Panc1 (cell line): ENCODE results near the gene PHRF1. TPM values are rescaled to one million over a fixed set of nuclear protein-coding genes. Genes with fewer than 3 reads are reported as not detected.

ENCODE experiments used
- ATAC-seq: fragments of 200-7000 bp; cut with Tn5 transposase; 2 replicates; pipeline ENCODE4 v1.9.1; 2020; ENCODE audit warnings: mild to moderate bottlenecking, moderate library complexity
- BruUV-seq: library from RNA; stranded (reverse); fragments of 400-500 nt; replicated peaks from 2 replicates; lab custom pipeline; 2021; lab: Mats Ljungman, UMichigan
- CTCF ChIA-PET: fragments of 300-600 bp; sonication (Branson Sonifier 250); formaldehyde crosslinking; loops from one replicate; lab custom pipeline; 2022; ENCODE audit warnings: antibody characterized with exemption; lab: Charles Lee
- POLR2A ChIA-PET: fragments of 300-600 bp; sonication (Branson Sonifier 250); formaldehyde crosslinking; loops from one replicate; lab custom pipeline; 2022; ENCODE audit warnings: antibody characterized with exemption; lab: Charles Lee
- DNase-seq: peaks from one replicate; pipeline ENCODE4 v3.0.0-alpha.2; 2010; ENCODE audit warnings: low read depth, low spot score
- H3K27ac ChIP-seq: 2 replicates; pipeline ENCODE4 v1.5.1; 2011; ENCODE audit warnings: mild to moderate bottlenecking, low read length, inconsistent platforms
- H3K27me3 ChIP-seq: fragments of 200-500 bp; sonication (Bioruptor generic); 2 replicates; pipeline ENCODE4 v1.6.0; 2014; ENCODE audit warnings: low read length, inconsistent platforms; ENCODE audit not compliant: control insufficient read depth, insufficient read depth
- H3K36me3 ChIP-seq: fragments of 200-500 bp; sonication (Bioruptor generic); 2 replicates; pipeline ENCODE4 v1.5.1; 2014; ENCODE audit warnings: inconsistent platforms, mild to moderate bottlenecking, low read length, moderate library complexity; ENCODE audit not compliant: control insufficient read depth, insufficient read depth
- H3K4me1 ChIP-seq: 2 replicates; pipeline ENCODE4 v1.5.1; 2011; ENCODE audit warnings: inconsistent platforms, mild to moderate bottlenecking, low read length, moderate library complexity; ENCODE audit not compliant: control insufficient read depth, insufficient read depth
- H3K4me3 ChIP-seq, 2 experiments: 2 replicates each; pipeline ENCODE4 v1.5.1; 2011 to 2012; ENCODE audit warnings: low read depth in 2 of 2, low read length in 2 of 2, mild to moderate bottlenecking in 2 of 2, inconsistent platforms in 1 of 2, moderate library complexity in 1 of 2
- H3K9me3 ChIP-seq: fragments of 200-500 bp; sonication (Bioruptor generic); 2 replicates; pipeline ENCODE4 v1.5.1; 2014; ENCODE audit warnings: low read depth, mild to moderate bottlenecking, inconsistent platforms, low read length, moderate library complexity; ENCODE audit not compliant: control insufficient read depth, insufficient read depth
- POLR2AphosphoS5 ChIP-seq: IDR thresholded peaks from 2 replicates; pipeline ENCODE4 v1.6.1; 2012; ENCODE audit warnings: mild to moderate bottlenecking, low read depth, low read length, moderate library complexity
- SIN3A ChIP-seq: IDR thresholded peaks from 2 replicates; pipeline ENCODE4 v1.6.1; 2012; ENCODE audit warnings: low read depth, mild to moderate bottlenecking, low read length, moderate library complexity, borderline replicate concordance; ENCODE audit not compliant: insufficient read depth
- TCF7L2 ChIP-seq: IDR thresholded peaks from 2 replicates; pipeline ENCODE4 v1.6.1; 2011; ENCODE audit warnings: mild to moderate bottlenecking, low read depth, low read length, inconsistent platforms
- in situ Hi-C: cut with HindIII; loops from 2 replicates; pipeline ENCODE4 v1.10.0; 2016; ENCODE audit warnings: low sequenced_read_pairs, low pct_unique_long_range_greater_than_20kb
- intact Hi-C: fragments of 100-400 bp; cut with micrococcal nuclease; formaldehyde crosslinking; loops from one replicate; pipeline ENCODE4 v1.10.0; 2022; ENCODE audit not compliant: unreplicated experiment
- total RNA-seq: library from RNA; stranded (reverse); gene quantifications from one replicate; pipeline ENCODE4 v1.2.1, GENCODE V29; 2021; ENCODE audit not compliant: unreplicated experiment
- TF ChIP-seq, protein P1 (sequence below), 2 experiments: IDR thresholded peaks; 2 replicates each; pipeline ENCODE4 v1.6.1; 2011 to 2012; ENCODE audit warnings: low read depth in 2 of 2, control low read depth in 1 of 2, low read length in 1 of 2, mild to moderate bottlenecking in 1 of 2, moderate library complexity in 1 of 2; ENCODE audit not compliant: insufficient read depth in 1 of 2
- TF ChIP-seq, protein P2 (sequence below): fragments of 450-650 bp; IDR thresholded peaks from 2 replicates; pipeline ENCODE4 v1.5.1; 2017; ENCODE audit warnings: mild to moderate bottlenecking

The PHRF1 gene
- total RNA-seq, 1 experiment from 2014 or later = 90.6 TPM

DNA sequence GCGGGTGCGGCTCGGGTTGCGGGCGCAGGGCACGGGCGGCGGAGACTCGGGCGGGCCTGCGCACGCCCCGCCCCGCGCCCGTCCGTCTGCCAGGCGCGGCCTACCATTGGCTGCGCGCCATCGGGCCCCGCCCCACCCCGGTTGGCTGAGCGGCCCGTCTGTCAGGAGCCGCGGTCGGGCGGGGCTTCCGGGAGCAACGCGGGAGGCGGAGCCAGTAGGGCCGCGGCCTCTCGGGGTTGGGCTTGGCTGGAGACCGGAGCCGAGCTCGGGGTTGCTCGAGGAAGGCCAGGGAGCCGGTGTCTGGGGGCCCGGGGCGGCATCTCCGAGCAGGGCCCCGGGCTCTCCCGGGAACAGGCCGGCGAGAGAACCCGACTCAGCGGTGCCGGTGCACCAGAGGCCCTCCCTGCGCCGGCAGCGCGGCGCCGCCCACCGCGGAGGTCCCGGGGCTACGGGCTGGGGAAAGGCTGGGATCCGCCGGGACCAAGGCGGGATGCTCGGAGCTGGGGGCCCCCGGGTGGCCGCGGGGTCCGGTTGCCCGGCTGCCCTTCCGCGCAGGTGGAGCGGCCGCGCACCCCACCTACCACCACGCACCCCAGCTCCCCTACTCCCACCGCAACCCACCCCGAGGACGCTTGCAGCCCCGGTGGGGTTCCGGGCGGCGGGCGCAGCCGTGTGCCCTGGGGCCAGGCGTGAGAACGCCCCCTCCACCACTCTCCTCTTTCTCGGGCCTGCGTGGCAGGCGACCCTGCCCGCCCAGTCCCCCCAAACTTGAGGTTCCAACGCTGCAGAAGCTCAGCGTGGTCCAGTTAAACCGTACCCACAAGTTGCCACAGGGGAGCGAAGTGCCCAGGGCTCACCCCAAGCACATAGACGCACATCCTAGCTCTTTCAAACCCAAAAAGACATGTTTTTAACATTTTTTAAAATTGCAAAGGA lies 40.5 kb upstream of the PHRF1 start, which contains the start of gene HRAS:
Gene HRAS (minus strand): TSS at position 58 of the 936 bp plus-strand sequence.
- no TSS peak for BruUV-seq
- ATAC-seq (peak; percentile 83), DNase-seq (peak; percentile 68)
- peaks cover 35% of the 10 kb centered on the region for H3K4me1 ChIP-seq
- no peaks in the 10 kb centered on the region for H3K9me3 ChIP-seq
- peaks cover 3% of the 10 kb centered on the region; the same call in 1 of the 2 replicates for H3K36me3 ChIP-seq
- TF ChIP-seq TCF7L2 = no peak
- peak; percentile 89 for TF ChIP-seq POLR2AphosphoS5
- TF ChIP-seq, protein P1, sequence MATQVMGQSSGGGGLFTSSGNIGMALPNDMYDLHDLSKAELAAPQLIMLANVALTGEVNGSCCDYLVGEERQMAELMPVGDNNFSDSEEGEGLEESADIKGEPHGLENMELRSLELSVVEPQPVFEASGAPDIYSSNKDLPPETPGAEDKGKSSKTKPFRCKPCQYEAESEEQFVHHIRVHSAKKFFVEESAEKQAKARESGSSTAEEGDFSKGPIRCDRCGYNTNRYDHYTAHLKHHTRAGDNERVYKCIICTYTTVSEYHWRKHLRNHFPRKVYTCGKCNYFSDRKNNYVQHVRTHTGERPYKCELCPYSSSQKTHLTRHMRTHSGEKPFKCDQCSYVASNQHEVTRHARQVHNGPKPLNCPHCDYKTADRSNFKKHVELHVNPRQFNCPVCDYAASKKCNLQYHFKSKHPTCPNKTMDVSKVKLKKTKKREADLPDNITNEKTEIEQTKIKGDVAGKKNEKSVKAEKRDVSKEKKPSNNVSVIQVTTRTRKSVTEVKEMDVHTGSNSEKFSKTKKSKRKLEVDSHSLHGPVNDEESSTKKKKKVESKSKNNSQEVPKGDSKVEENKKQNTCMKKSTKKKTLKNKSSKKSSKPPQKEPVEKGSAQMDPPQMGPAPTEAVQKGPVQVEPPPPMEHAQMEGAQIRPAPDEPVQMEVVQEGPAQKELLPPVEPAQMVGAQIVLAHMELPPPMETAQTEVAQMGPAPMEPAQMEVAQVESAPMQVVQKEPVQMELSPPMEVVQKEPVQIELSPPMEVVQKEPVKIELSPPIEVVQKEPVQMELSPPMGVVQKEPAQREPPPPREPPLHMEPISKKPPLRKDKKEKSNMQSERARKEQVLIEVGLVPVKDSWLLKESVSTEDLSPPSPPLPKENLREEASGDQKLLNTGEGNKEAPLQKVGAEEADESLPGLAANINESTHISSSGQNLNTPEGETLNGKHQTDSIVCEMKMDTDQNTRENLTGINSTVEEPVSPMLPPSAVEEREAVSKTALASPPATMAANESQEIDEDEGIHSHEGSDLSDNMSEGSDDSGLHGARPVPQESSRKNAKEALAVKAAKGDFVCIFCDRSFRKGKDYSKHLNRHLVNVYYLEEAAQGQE (IDR thresholded peaks at IDR 0.05; ENCODE audit: insufficient read depth in 1 of 2, low read depth in 2 of 2, low read length in 1 of 2) = 0 out of 4 replicates have a peak, but pooled peaks of 1 of the 2 experiments have one; percentile 41
- TF ChIP-seq, protein P2, sequence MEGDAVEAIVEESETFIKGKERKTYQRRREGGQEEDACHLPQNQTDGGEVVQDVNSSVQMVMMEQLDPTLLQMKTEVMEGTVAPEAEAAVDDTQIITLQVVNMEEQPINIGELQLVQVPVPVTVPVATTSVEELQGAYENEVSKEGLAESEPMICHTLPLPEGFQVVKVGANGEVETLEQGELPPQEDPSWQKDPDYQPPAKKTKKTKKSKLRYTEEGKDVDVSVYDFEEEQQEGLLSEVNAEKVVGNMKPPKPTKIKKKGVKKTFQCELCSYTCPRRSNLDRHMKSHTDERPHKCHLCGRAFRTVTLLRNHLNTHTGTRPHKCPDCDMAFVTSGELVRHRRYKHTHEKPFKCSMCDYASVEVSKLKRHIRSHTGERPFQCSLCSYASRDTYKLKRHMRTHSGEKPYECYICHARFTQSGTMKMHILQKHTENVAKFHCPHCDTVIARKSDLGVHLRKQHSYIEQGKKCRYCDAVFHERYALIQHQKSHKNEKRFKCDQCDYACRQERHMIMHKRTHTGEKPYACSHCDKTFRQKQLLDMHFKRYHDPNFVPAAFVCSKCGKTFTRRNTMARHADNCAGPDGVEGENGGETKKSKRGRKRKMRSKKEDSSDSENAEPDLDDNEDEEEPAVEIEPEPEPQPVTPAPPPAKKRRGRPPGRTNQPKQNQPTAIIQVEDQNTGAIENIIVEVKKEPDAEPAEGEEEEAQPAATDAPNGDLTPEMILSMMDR = no peak
- TF ChIP-seq SIN3A = peak; percentile 73; the same call in 1 of the 2 replicates
- intact Hi-C loops (no loop called here), in situ Hi-C loops (no loop called here)
- peak within 1 kb of the TSS; percentile 69 to 90 for H3K4me3 ChIP-seq
- H3K27ac ChIP-seq = peak within 1 kb of the TSS; percentile 79
- CTCF ChIA-PET = interaction anchor here (0.6 to 0.8 kb wide), 4 partner anchors 17 to 1847 kb away, joined by 3 to 4 read pairs (median 3); no protein-coding TSS in a partner anchor
- POLR2A ChIA-PET = interaction anchor here (0.6 to 1.0 kb wide), 3 partner anchors 17 to 169 kb away, joined by 3 to 11 read pairs (median 3); no protein-coding TSS in a partner anchor
- H3K27me3 ChIP-seq = no peaks in the 10 kb centered on the region

DNA sequence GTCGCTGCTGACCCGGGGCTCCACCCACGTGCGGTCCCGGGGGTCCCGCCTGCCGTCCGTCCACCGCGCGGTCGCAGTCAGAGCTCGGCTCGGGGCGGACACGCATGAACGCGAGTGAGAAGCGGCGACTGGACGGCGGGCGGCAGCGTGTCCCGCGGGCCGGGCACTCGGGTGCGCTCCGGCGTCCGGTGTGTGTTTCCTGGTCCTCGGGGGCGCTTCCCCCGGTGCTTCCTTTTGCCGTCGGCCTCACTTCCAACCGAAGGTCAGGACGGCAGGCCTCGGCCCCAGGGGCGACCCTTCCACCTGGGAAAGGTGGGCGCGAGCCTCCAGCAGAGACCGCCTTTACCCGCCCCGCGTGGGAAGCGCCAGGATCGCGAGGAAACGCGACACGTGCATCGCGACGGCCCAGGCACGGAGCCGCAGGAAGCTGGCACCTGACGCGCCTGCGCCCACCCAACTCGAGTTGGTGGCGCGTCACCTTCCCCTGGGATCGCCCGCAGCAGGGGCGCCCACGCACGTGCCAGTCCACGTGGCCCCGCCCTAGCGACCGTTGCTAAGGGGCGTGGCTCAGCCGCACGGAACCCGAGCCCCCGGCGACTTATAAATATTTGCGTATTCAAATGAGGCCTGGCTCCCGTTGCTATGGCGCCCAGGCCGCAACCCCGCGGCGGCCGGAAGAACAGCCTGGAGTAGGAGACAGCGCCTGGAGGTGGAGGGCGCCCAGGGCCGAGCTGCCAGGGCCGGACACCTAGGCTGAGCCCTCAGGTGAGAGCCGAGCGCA lies 39.2 kb upstream of the PHRF1 start, which contains the start of gene LRRC56:
Gene LRRC56 (plus strand): TSS at position 687 of the 781 bp plus-strand sequence. CDS start 3,158 bp downstream, outside the sequence.
- peak within 1 kb of the TSS; percentile 79 for H3K27ac ChIP-seq
- peak; percentile 49 for ATAC-seq
- H3K4me3 ChIP-seq = peak within 1 kb of the TSS; percentile 69 to 84
- no peaks in the 10 kb centered on the region for H3K9me3 ChIP-seq
- no TSS peak for BruUV-seq
- in situ Hi-C loops = no loop called here
- H3K27me3 ChIP-seq = no peaks in the 10 kb centered on the region
- POLR2A ChIA-PET = no interaction called here
- intact Hi-C loops = no loop called here
- peaks cover 31% of the 10 kb centered on the region for H3K4me1 ChIP-seq
- CTCF ChIA-PET = interaction anchor here (0.6 to 0.7 kb wide), 2 partner anchors 140 to 1845 kb away, joined by 3 to 4 read pairs; no protein-coding TSS in a partner anchor
- TF ChIP-seq POLR2AphosphoS5 = no peak
- peak; percentile 63; the same call in 1 of the 2 replicates for TF ChIP-seq SIN3A
- peaks cover 3% of the 10 kb centered on the region; the same call in 1 of the 2 replicates for H3K36me3 ChIP-seq
- peak; percentile 47 for DNase-seq
